ENCODE results near the gene ERC2. TPM values are rescaled to one million over a fixed set of nuclear protein-coding genes. Genes with fewer than 3 reads are reported as not detected.
A peak's percentile ranks its signal among the peaks of the same experiment; 100 is the strongest.

Gene ERC2
- total RNA-seq, 1 donor from 2014 or later, result 7.4 TPM

- peak; percentile 7 for DNase-seq (ENCODE audit: low read depth)
- Histone ChIP-seq H3K9ac (ENCODE audit: low read length) (no peak overlapping the region), H3K27me3 (ENCODE audit: insufficient read depth, low read length) (no peaks in the 10 kb centered on the region), H3K27ac (ENCODE audit: low read depth, low read length) (no peak overlapping the region), H3K4me2 (ENCODE audit: low read length) (no peak overlapping the region), H4K20me1 (ENCODE audit: insufficient read depth, low read length) (no peaks in the 10 kb centered on the region), H3K4me1 (ENCODE audit: insufficient read depth, low read length) (no peaks in the 10 kb centered on the region), H2AFZ (ENCODE audit: low read depth, low read length) (no peak overlapping the region), H3K79me2 (ENCODE audit: insufficient read depth, low read length) (no peaks in the 10 kb centered on the region), H3K36me3 (ENCODE audit: insufficient read depth, low read length) (no peaks in the 10 kb centered on the region), H3K9me3 (ENCODE audit: insufficient read depth, low read depth, low read length) (no peaks in the 10 kb centered on the region), H3K4me3 (ENCODE audit: insufficient read depth, low read depth, low read length) (no peak overlapping the region)
- TF ChIP-seq CTCF (IDR thresholded peaks at IDR 0.05; ENCODE audit: insufficient read depth, low read depth, low read length), result no peak
- FAIRE-seq, result no peak
- no peaks in the 10 kb centered on the region for H3K36me3 Mint-ChIP-seq (ENCODE audit: low read depth, unreplicated experiment)
- peaks cover 4% of the 10 kb centered on the region for H3K4me1 Mint-ChIP-seq (ENCODE audit: low read depth, unreplicated experiment)
- H3K4me3 Mint-ChIP-seq (ENCODE audit: unreplicated experiment), result no peak overlapping the region
- H3K27ac Mint-ChIP-seq (ENCODE audit: unreplicated experiment), result no peak overlapping the region
- H3K9me3 Mint-ChIP-seq (ENCODE audit: unreplicated experiment), result no peaks in the 10 kb centered on the region
- no peaks in the 10 kb centered on the region for H3K27me3 Mint-ChIP-seq (ENCODE audit: low read depth, unreplicated experiment)
These were observed 672.5 kb downstream of the ERC2 start for GRCh38 chr3:55795746-55796145.

- Mint-ChIP-seq H3K4me1 (ENCODE audit: low read depth, unreplicated experiment) (peaks cover 5% of the 10 kb centered on the region), H3K4me3 (ENCODE audit: unreplicated experiment) (no peak overlapping the region), H3K9me3 (ENCODE audit: unreplicated experiment) (no peaks in the 10 kb centered on the region), H3K27me3 (ENCODE audit: low read depth, unreplicated experiment) (no peaks in the 10 kb centered on the region), H3K27ac (ENCODE audit: unreplicated experiment) (no peak overlapping the region), H3K36me3 (ENCODE audit: low read depth, unreplicated experiment) (no peaks in the 10 kb centered on the region)
- TF ChIP-seq CTCF (IDR thresholded peaks at IDR 0.05; ENCODE audit: insufficient read depth, low read depth, low read length), result no peak
- TF ChIP-seq EZH2 (IDR thresholded peaks at IDR 0.05; ENCODE audit: insufficient read depth, low read length), result no peak
- Histone ChIP-seq H3K4me3 (ENCODE audit: insufficient read depth, low read depth, low read length) (no peak overlapping the region), H3K79me2 (ENCODE audit: insufficient read depth, low read length) (no peaks in the 10 kb centered on the region), H3K27ac (ENCODE audit: low read depth, low read length) (no peak overlapping the region), H3K27me3 (ENCODE audit: insufficient read depth, low read length) (no peaks in the 10 kb centered on the region), H2AFZ (ENCODE audit: low read depth, low read length) (no peak overlapping the region), H3K4me1 (ENCODE audit: insufficient read depth, low read length) (no peaks in the 10 kb centered on the region), H3K9ac (ENCODE audit: low read length) (no peak overlapping the region), H4K20me1 (ENCODE audit: insufficient read depth, low read length) (no peaks in the 10 kb centered on the region), H3K9me3 (ENCODE audit: insufficient read depth, low read depth, low read length) (no peaks in the 10 kb centered on the region), H3K36me3 (ENCODE audit: insufficient read depth, low read length) (no peaks in the 10 kb centered on the region), H3K4me2 (ENCODE audit: low read length) (no peak overlapping the region)
- FAIRE-seq (no peak), DNase-seq (ENCODE audit: low read depth) (no peak)
These were observed 673.0 kb downstream of the ERC2 start for GRCh38 chr3:55795296-55795695.

GRCh38 chr3:55792742-55793141, 675.5 kb downstream of the ERC2 start:
- no peaks in the 10 kb centered on the region for H3K36me3 Mint-ChIP-seq (ENCODE audit: low read depth, unreplicated experiment)
- Histone ChIP-seq H3K27me3 (ENCODE audit: insufficient read depth, low read length) (no peaks in the 10 kb centered on the region), H3K36me3 (ENCODE audit: insufficient read depth, low read length) (no peaks in the 10 kb centered on the region), H4K20me1 (ENCODE audit: insufficient read depth, low read length) (no peaks in the 10 kb centered on the region), H3K79me2 (ENCODE audit: insufficient read depth, low read length) (no peaks in the 10 kb centered on the region), H3K4me1 (ENCODE audit: insufficient read depth, low read length) (no peaks in the 10 kb centered on the region), H3K4me2 (ENCODE audit: low read length) (no peak overlapping the region), H3K27ac (ENCODE audit: low read depth, low read length) (no peak overlapping the region), H2AFZ (ENCODE audit: low read depth, low read length) (no peak overlapping the region), H3K9me3 (ENCODE audit: insufficient read depth, low read depth, low read length) (no peaks in the 10 kb centered on the region), H3K4me3 (ENCODE audit: insufficient read depth, low read depth, low read length) (no peak overlapping the region), H3K9ac (ENCODE audit: low read length) (no peak overlapping the region)
- H3K9me3 Mint-ChIP-seq (ENCODE audit: unreplicated experiment), result no peaks in the 10 kb centered on the region
- H3K4me3 Mint-ChIP-seq (ENCODE audit: unreplicated experiment), result no peak overlapping the region
- H3K4me1 Mint-ChIP-seq (ENCODE audit: low read depth, unreplicated experiment), result peaks cover 5% of the 10 kb centered on the region
- TF ChIP-seq CTCF (IDR thresholded peaks at IDR 0.05; ENCODE audit: insufficient read depth, low read depth, low read length), result no peak
- no peak for TF ChIP-seq EZH2 (IDR thresholded peaks at IDR 0.05; ENCODE audit: insufficient read depth, low read length)
- no peak overlapping the region for H3K27ac Mint-ChIP-seq (ENCODE audit: unreplicated experiment)
- H3K27me3 Mint-ChIP-seq (ENCODE audit: low read depth, unreplicated experiment), result no peaks in the 10 kb centered on the region
- DNase-seq (ENCODE audit: low read depth), result no peak
- FAIRE-seq, result no peak

All from astrocyte (in vitro differentiated cells and primary cell).